GM18508 (cell line): ENCODE measurements around the gene FRMPD4.

Experiments used
- ATAC-seq: cut with Tn5 transposase; IDR thresholded peaks from one replicate; pipeline ENCODE4 v1.9.1; 2021; ENCODE audit warnings: moderate number of reproducible peaks; ENCODE audit not compliant: insufficient read depth, unreplicated experiment

The FRMPD4 gene

DNA sequence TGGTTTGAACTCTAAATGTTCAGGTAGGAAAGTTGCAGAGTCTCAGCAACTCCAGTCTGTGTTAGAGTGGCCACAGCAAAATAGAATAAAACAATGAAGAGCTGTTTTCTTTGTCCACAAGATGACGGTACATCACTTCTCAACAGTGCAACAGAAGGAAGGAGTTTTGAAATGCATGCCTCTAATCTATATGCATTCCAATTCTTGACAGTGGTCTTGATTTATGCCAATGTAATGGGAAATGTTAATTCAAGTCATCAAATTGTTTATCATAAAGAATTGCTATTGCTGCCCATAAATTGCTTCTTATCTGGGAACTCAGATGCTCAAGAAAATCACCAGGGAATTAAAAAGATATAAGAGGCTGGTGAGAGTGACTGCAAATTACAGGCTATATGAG lies 457.4 kb downstream of the FRMPD4 start:
- ATAC-seq = no peak

- ATAC-seq = no peak
Measured at GRCh38 chrX:12610079-12610478, 471.8 kb downstream of the FRMPD4 start.

DNA sequence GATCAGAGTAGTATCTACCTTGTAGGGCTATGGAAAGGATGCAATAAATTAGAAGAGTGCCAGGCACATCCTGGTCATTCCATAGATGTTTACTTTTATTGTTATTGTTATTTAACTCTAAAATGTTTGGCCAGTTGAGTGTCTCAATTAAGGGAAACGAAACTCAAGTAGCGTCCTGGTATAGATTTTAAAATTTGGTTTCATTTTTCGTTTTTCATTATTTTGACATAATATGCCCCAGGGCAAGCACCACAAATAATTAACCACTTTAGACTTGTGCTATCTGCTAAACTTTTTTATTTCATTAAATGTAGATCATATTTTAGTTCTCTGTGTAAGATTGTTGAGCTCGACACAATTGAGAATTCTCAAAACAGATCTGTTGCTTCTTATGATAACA lies 473.2 kb downstream of the FRMPD4 start:
- ATAC-seq = peak; percentile 60

DNA sequence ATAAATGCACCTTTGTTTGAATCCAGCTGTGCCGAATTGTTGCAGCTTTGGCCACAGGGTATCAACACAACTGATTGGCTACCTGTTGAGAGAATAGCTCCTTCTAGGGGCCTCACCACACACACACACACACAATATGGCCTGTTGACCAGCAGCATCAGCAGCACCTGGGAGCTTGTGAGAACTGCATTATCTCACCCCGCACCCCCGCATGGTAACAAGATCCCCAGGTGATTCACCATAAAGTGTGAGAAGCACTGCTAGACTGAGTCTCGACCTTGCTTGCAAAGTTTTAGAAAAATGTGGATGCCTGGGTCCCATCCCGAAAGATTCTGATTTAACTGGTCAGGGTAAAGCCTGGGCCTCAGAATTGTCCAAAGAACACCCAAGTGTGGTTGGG lies 476.0 kb downstream of the FRMPD4 start:
- no peak for ATAC-seq

- no peak for ATAC-seq
Measured at GRCh38 chrX:12615061-12615460, 476.8 kb downstream of the FRMPD4 start.

- no peak for ATAC-seq
Measured at GRCh38 chrX:12617241-12617640, 479.0 kb downstream of the FRMPD4 start.

GRCh38 chrX:12647230-12647629 lies 509.0 kb downstream of the FRMPD4 start:
- ATAC-seq = no peak

DNA sequence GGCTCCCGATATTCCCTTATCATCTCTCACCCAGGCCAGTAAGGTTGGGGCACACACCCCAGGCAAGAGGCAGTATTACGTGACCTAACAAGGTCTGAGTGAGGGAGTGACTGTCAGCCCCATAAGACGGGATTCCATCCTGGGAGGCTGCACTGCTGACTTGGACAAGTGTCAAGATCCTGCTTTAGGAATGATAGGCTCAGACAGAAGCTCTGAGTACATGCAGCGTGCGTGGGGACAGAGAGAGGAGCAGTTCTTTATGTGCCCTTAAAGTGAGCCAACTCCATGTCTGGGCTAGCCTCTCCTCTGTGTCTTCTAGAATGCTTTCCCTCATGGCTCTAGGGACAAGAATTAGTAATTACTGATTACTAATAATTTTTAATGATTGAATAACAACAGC lies 510.7 kb downstream of the FRMPD4 start:
- ATAC-seq = no peak

DNA sequence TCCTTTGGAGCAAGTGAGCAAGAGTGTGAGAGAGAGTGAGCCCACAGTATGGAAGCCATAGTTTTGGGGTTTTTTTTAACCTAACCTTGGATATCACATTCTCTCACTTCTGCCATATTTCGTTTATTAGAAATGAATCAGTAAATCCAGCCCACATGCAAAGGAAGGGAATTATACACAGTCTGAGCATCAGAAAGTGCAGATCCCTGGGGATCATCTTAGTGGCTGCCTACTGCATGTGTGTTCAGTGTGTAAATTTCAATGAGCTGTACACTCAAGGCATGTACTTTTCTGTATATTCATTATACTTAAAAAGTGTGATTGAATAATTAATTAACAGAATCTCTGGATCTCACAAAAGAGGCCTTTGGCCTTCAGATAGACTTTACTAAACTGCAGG lies 519.2 kb downstream of the FRMPD4 start:
- ATAC-seq = no peak

- ATAC-seq = peak; percentile 81
Measured at GRCh38 chrX:12657881-12658280, 519.6 kb downstream of the FRMPD4 start.

GRCh38 chrX:12661464-12661863 lies 523.2 kb downstream of the FRMPD4 start:
- ATAC-seq = no peak

DNA sequence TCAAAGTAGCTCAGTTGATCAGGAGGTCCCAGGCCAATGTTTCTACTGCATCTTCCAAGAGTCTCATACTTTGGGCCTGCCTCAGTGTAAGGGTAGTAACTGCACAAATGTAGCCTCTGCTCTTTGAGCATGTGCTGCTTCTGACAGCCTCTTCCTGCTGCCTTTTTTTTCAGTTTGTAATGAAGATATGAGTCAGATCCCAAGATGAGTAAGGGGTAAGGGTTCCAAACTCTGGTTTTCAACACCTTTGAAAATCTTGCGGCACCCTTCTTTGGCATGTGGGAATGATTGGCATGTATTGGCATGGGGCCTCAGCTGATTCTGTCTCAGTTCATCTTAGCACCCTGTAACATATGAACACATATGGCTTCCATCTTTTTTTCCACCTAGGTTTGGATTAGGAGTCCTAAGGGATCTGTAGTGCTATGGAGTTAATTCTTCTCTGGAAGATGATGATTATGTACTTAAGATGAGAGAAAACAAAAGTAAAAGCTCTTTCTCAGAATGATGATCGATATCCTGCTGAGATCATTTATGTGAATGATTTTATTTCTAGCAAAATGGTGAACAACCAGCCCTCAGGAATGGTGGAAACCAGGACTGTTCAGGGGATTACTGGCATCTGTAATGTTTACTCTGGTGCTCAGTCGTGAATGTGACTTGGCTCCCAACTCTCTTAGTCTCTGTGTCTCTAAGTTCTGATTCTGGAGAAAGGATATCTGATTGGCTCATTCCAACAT lies 534.3 kb downstream of the FRMPD4 start:
- no peak for ATAC-seq

GRCh38 chrX:12673487-12673886 lies 535.2 kb downstream of the FRMPD4 start:
- ATAC-seq = no peak

- ATAC-seq = no peak
Measured at GRCh38 chrX:12679522-12679921, 541.2 kb downstream of the FRMPD4 start.

DNA sequence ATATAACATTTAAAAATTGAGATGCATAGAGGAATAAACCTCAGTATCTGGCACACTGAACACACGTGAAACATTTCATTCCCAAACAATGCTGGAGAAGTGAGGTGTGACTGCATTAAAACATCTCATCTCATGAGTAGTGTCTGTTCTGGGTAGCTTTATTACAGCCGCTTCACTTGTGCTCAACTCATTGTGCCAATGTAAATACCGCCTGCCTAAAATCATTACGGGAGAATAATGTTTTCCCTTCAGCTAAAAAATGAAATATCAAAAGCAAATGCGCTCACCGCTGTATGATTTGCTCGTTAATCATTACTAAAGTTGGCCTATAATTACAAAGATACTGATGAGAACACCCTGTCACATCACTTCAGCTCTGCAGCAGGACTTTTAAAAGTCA lies 542.8 kb downstream of the FRMPD4 start:
- no peak for ATAC-seq

DNA sequence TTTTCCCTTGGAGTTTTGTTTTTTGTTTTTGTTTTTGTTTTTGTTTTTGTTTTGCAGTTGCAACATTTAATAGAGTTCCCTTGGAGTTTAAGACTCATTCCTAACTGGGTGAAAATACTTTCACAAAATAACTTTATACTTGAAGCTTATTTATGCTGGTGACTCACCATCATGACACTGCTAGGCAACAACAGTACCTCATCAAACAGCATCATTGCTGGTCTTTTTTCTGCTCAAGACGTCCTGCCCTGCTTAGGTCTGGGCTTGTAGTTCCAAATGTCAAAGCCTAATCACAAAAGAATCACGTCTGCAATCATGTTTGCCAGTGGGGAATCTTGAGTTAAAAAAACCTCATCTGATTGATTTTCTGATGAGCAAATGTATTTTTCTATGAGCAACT lies 547.3 kb downstream of the FRMPD4 start:
- ATAC-seq = no peak

- ATAC-seq = no peak
Measured at GRCh38 chrX:12686331-12686730, 548.1 kb downstream of the FRMPD4 start.

GRCh38 chrX:12690646-12691045 lies 552.4 kb downstream of the FRMPD4 start:
- no peak for ATAC-seq

DNA sequence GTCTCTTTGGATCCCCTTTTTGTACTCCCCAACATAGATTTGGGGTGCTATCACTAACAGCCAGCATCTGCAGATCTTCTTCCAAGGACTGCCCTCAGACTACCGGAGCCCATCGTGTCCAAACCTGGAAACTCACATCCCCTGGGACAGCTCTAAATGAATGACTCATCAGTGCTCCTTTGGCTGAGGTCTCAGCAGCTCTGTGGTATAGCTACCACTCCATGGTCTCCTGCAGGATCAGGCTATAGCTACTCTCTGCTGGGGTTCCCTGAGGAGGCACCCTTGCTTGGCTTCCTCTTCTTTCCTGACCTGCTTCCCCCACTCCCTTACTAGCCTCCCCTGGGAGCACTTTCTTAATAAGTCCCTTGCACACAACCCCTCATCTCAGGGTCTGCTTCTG lies 555.5 kb downstream of the FRMPD4 start:
- no peak for ATAC-seq

DNA sequence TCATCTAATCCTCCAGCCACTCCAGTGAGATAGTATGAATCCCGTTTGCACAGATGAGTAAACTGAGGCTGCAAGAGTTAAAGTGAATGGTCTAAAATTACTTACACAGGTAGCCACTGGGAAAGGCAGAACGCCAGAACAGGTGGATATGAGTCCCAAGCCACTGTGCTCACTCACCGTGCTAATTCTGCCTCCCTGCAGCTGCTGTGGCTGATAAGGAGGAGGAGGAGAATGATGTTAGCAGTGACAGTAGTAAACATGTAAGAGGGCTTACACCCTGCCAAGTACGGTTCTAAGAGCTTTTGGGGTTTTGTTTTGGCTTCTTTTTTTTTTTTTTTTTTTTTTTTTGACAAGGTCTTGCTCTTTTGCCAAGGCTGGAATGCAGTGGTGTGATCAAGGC lies 562.5 kb downstream of the FRMPD4 start:
- ATAC-seq = no peak

DNA sequence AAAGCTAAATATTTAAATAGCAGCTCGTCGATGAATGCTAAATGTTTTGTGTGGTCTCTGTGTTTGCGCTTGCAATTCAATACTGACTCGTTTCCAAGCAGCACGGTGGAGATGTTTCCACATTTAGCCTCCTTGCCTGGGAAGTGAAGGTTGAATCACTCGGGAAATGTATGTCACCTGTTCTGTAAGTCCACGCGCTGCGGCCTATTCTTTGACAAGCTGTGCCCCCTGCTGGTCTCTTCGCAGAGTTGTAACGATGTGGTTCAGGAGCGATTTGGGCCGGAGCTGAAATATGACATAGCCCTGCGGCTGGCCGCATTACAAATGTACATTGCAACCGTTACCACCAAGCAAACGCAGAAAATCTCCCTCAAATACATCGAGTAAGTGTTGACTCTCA lies 563.4 kb downstream of the FRMPD4 start:
- ATAC-seq = no peak

- ATAC-seq = no peak
Measured at GRCh38 chrX:12702509-12703091, 564.3 kb downstream of the FRMPD4 start.
